HEK293 (cell line): Measurements from ENCODE around the gene OMA1.

Experiments used
- BCL11B ChIP-seq: fragments of 450-650 bp; formaldehyde crosslinking; IDR thresholded peaks from 2 replicates; pipeline ENCODE4 v1.5.1; 2016; ENCODE audit warnings: low read depth, missing biosample characterization, missing genetic modification characterization
- IKZF3 ChIP-seq: fragments of 450-650 bp; IDR thresholded peaks from 2 replicates; pipeline ENCODE4 v1.5.0; 2018; ENCODE audit warnings: missing biosample characterization, mild to moderate bottlenecking, missing genetic modification characterization, moderate library complexity
- REPIN1 ChIP-seq: fragments of 450-650 bp; formaldehyde crosslinking; IDR thresholded peaks from 2 replicates; pipeline ENCODE4 v1.5.1; 2017; ENCODE audit warnings: missing biosample characterization, missing genetic modification characterization, low read depth
- TRIM28 ChIP-seq: IDR thresholded peaks from 2 replicates; pipeline ENCODE4 v1.6.1; 2011; ENCODE audit warnings: low read length, control low read depth, borderline replicate concordance
- ZFP3 ChIP-seq: fragments of 450-650 bp; formaldehyde crosslinking; IDR thresholded peaks from 2 replicates; pipeline ENCODE4 v1.5.1; 2016; ENCODE audit warnings: low read depth, missing biosample characterization, missing genetic modification characterization
- ZFP69B ChIP-seq: fragments of 450-650 bp; formaldehyde crosslinking; IDR thresholded peaks from 2 replicates; pipeline ENCODE4 v1.5.1; 2016; ENCODE audit warnings: missing biosample characterization, missing genetic modification characterization
- ZNF157 ChIP-seq: fragments of 450-650 bp; formaldehyde crosslinking; IDR thresholded peaks from 2 replicates; pipeline ENCODE4 v1.5.1; 2016; ENCODE audit warnings: missing biosample characterization, missing genetic modification characterization
- ZNF280C ChIP-seq: fragments of 450-650 bp; formaldehyde crosslinking; IDR thresholded peaks from 2 replicates; pipeline ENCODE4 v1.5.1; 2016; ENCODE audit warnings: missing biosample characterization, missing genetic modification characterization
- ZNF311 ChIP-seq: fragments of 450-650 bp; formaldehyde crosslinking; IDR thresholded peaks from 2 replicates; pipeline ENCODE4 v1.5.1; 2017; ENCODE audit warnings: missing biosample characterization, missing genetic modification characterization, borderline replicate concordance
- ZNF426 ChIP-seq: fragments of 450-650 bp; formaldehyde crosslinking; IDR thresholded peaks from 2 replicates; pipeline ENCODE4 v1.5.1; 2017; ENCODE audit warnings: missing biosample characterization, missing genetic modification characterization, mild to moderate bottlenecking, inconsistent platforms, moderate library complexity
- TF ChIP-seq, protein P1 (sequence below): fragments of 450-650 bp; formaldehyde crosslinking; IDR thresholded peaks from 2 replicates; pipeline ENCODE4 v1.5.1; 2016; ENCODE audit warnings: missing biosample characterization, missing genetic modification characterization
- TF ChIP-seq, protein P2 (sequence below): fragments of 450-650 bp; formaldehyde crosslinking; IDR thresholded peaks from 2 replicates; pipeline ENCODE4 v1.5.1; 2017; ENCODE audit warnings: missing biosample characterization, missing genetic modification characterization

- TF ChIP-seq ZFP3 (tag by site-specific recombination) (no peak), REPIN1 (tag by site-specific recombination) (no peak), ZNF426 (tag by site-specific recombination) (no peak), ZFP69B (tag by site-specific recombination) (no peak), TRIM28 (no peak), ZNF280C (tag by site-specific recombination) (no peak), IKZF3 (tag by site-specific recombination) (no peak), ZNF311 (no peak), BCL11B (tag by site-specific recombination) (no peak), ZNF157 (no peak)
- TF ChIP-seq, protein P1, sequence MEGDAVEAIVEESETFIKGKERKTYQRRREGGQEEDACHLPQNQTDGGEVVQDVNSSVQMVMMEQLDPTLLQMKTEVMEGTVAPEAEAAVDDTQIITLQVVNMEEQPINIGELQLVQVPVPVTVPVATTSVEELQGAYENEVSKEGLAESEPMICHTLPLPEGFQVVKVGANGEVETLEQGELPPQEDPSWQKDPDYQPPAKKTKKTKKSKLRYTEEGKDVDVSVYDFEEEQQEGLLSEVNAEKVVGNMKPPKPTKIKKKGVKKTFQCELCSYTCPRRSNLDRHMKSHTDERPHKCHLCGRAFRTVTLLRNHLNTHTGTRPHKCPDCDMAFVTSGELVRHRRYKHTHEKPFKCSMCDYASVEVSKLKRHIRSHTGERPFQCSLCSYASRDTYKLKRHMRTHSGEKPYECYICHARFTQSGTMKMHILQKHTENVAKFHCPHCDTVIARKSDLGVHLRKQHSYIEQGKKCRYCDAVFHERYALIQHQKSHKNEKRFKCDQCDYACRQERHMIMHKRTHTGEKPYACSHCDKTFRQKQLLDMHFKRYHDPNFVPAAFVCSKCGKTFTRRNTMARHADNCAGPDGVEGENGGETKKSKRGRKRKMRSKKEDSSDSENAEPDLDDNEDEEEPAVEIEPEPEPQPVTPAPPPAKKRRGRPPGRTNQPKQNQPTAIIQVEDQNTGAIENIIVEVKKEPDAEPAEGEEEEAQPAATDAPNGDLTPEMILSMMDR (tag by site-specific recombination): no peak
- TF ChIP-seq, protein P2, sequence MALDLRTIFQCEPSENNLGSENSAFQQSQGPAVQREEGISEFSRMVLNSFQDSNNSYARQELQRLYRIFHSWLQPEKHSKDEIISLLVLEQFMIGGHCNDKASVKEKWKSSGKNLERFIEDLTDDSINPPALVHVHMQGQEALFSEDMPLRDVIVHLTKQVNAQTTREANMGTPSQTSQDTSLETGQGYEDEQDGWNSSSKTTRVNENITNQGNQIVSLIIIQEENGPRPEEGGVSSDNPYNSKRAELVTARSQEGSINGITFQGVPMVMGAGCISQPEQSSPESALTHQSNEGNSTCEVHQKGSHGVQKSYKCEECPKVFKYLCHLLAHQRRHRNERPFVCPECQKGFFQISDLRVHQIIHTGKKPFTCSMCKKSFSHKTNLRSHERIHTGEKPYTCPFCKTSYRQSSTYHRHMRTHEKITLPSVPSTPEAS (tag by site-specific recombination): no peak
Observed at GRCh38 chr1:58586271-58586670, 39.7 kb upstream of the OMA1 start.
